Measurements from ENCODE around the gene PLA2G4F. TPM values are rescaled to one million over a fixed set of nuclear protein-coding genes. Genes with fewer than 3 reads are reported as not detected.

Gene PLA2G4F
- total RNA-seq, 3 donors from 2014 or later: under 0.01 to 2.0 (median 1.8) TPM

- no peaks in the 10 kb centered on the region for H3K36me3 ChIP-seq
- intact Hi-C loops (cut with DNase I; ENCODE audit: low total_unique reads): no loop called here
- H3K9me3 ChIP-seq: no peaks in the 10 kb centered on the region
- no peak overlapping the region for H3K27ac ChIP-seq
- DNase-seq (ENCODE audit: low spot score in 2 of 2): no peak
- no peak overlapping the region for H3K4me3 ChIP-seq
- H3K4me1 ChIP-seq: no peaks in the 10 kb centered on the region
- no peak for TF ChIP-seq POLR2A (IDR thresholded peaks at IDR 0.05)
- TF ChIP-seq POLR2AphosphoS5 (IDR thresholded peaks at IDR 0.05): no peak
- no peak for TF ChIP-seq CTCF (IDR thresholded peaks at IDR 0.05)
- H3K27me3 ChIP-seq: no peaks in the 10 kb centered on the region
These were observed 42.7 kb upstream of the PLA2G4F start for GRCh38 chr15:42199126-42199525.

- Histone ChIP-seq H3K9me3 (no peaks in the 10 kb centered on the region), H3K27ac (no peak overlapping the region), H3K4me1 (no peaks in the 10 kb centered on the region), H3K4me3 (no peak overlapping the region), H3K36me3 (no peaks in the 10 kb centered on the region), H3K27me3 (no peaks in the 10 kb centered on the region)
- DNase-seq (ENCODE audit: low spot score in 2 of 2): no peak
- intact Hi-C loops (cut with DNase I; ENCODE audit: low total_unique reads): no loop called here
- TF ChIP-seq POLR2A (IDR thresholded peaks at IDR 0.05) (no peak), CTCF (IDR thresholded peaks at IDR 0.05) (no peak), POLR2AphosphoS5 (IDR thresholded peaks at IDR 0.05) (no peak)
These were observed 42.1 kb upstream of the PLA2G4F start for GRCh38 chr15:42198516-42198915.

- Histone ChIP-seq H3K4me1 (no peaks in the 10 kb centered on the region), H3K4me3 (no peak overlapping the region), H3K36me3 (no peaks in the 10 kb centered on the region), H3K27ac (no peak overlapping the region), H3K27me3 (no peaks in the 10 kb centered on the region), H3K9me3 (no peaks in the 10 kb centered on the region)
- intact Hi-C loops (cut with DNase I; ENCODE audit: low total_unique reads): no loop called here
- DNase-seq (ENCODE audit: low spot score in 2 of 2): no peak
- TF ChIP-seq POLR2A (IDR thresholded peaks at IDR 0.05): no peak
These were observed 38.1 kb upstream of the PLA2G4F start for GRCh38 chr15:42194513-42194912.

- H3K9me3 ChIP-seq: no peaks in the 10 kb centered on the region
- H3K4me1 ChIP-seq: no peaks in the 10 kb centered on the region
- TF ChIP-seq CTCF (IDR thresholded peaks at IDR 0.05): no peak
- TF ChIP-seq POLR2A (IDR thresholded peaks at IDR 0.05): no peak
- TF ChIP-seq POLR2AphosphoS5 (IDR thresholded peaks at IDR 0.05): no peak
- H3K27ac ChIP-seq: no peak overlapping the region
- DNase-seq (ENCODE audit: low spot score in 2 of 2): no peak
- H3K27me3 ChIP-seq: no peaks in the 10 kb centered on the region
- no peaks in the 10 kb centered on the region for H3K36me3 ChIP-seq
- intact Hi-C loops (cut with DNase I; ENCODE audit: low total_unique reads): no loop called here
- H3K4me3 ChIP-seq: no peak overlapping the region
These were observed 36.9 kb upstream of the PLA2G4F start for GRCh38 chr15:42193383-42193782.

GRCh38 chr15:42191610-42192346, 35.3 kb upstream of the PLA2G4F start:
- Histone ChIP-seq H3K4me1 (no peaks in the 10 kb centered on the region), H3K36me3 (no peaks in the 10 kb centered on the region), H3K4me3 (no peak overlapping the region), H3K9me3 (no peaks in the 10 kb centered on the region), H3K27me3 (no peaks in the 10 kb centered on the region), H3K27ac (no peak overlapping the region)
- TF ChIP-seq POLR2A (IDR thresholded peaks at IDR 0.05): no peak
- TF ChIP-seq POLR2AphosphoS5 (IDR thresholded peaks at IDR 0.05): no peak
- TF ChIP-seq CTCF (IDR thresholded peaks at IDR 0.05): no peak
- DNase-seq (ENCODE audit: low spot score in 2 of 2): no peak
- intact Hi-C loops (cut with DNase I; ENCODE audit: low total_unique reads): no loop called here
